HepG2 (cell line): ENCODE data around the gene FAM168A. TPM values are rescaled to one million over a fixed set of nuclear protein-coding genes. Genes with fewer than 3 reads are reported as not detected.

Experiments
- ATAC-seq: fragments of 200-7000 bp; cut with Tn5 transposase; 3 replicates; pipeline ENCODE4 v1.9.1; 2020; ENCODE audit warnings: mild to moderate bottlenecking, moderate library complexity
- BruUV-seq: library from RNA; stranded (reverse); fragments of 400-500 nt; replicated peaks from 2 replicates; lab custom pipeline; 2021; lab: Mats Ljungman, UMichigan
- CTCF ChIA-PET: fragments of 300-600 bp; formaldehyde crosslinking; extraction: SDS; loops from one replicate; lab custom pipeline; 2021; ENCODE audit warnings: low total read pairs, inconsistent platforms, low intra/inter-chr PET ratio; lab: Yijun Ruan, JAX
- POLR2A ChIA-PET: fragments of 350-600 bp; sonication (Branson Sonifier 250); formaldehyde crosslinking; loops from one replicate; lab custom pipeline; 2020; ENCODE audit warnings: antibody characterized with exemption, inconsistent platforms; lab: Yijun Ruan, JAX
- DNase-seq: peaks from one replicate; pipeline ENCODE4 v3.0.0-alpha.2; 2015; ENCODE audit warnings: low spot score
- FAIRE-seq: peaks from 3 replicates; lab custom pipeline; 2011; peaks lifted over from hg19 to GRCh38; lab: Jason Lieb, UNC
- H2AFZ ChIP-seq: one replicate; pipeline ENCODE4 v1.6.1; 2011; ENCODE audit warnings: low read length, inconsistent platforms
- H3K27ac ChIP-seq: fragments of 300-600 bp; 3 replicates; pipeline ENCODE4 v1.8.0; 2011; ENCODE audit warnings: mixed run types, mild to moderate bottlenecking, mixed read lengths, low read length, inconsistent platforms; ENCODE audit not compliant: insufficient read depth; ENCODE audit errors: extremely low read length
- H3K27me3 ChIP-seq, 2 experiments: fragments of 200-600 bp in 1 of 2; 2 replicates in 1 of 2; 3 replicates in 1 of 2; pipeline versions ENCODE4 v1.6.0 to v1.8.0; 2011; ENCODE audit warnings: low read length in 2 of 2, mild to moderate bottlenecking in 2 of 2, moderate library complexity in 2 of 2, inconsistent platforms in 1 of 2; ENCODE audit not compliant: insufficient read depth in 2 of 2, control insufficient read depth in 1 of 2
- H3K36me3 ChIP-seq, 2 experiments: fragments of 200-600 bp in 1 of 2; replicated peaks in 1 of 2; 2 replicates in 1 of 2; 3 replicates in 1 of 2; pipeline versions ENCODE4 v1.5.1 to v1.8.0; 2011; ENCODE audit warnings: low read length in 2 of 2, inconsistent platforms in 1 of 2; ENCODE audit not compliant: insufficient read depth in 2 of 2, control insufficient read depth in 1 of 2
- H3K4me1 ChIP-seq: 2 replicates; pipeline ENCODE4 v1.5.1; 2012; ENCODE audit warnings: low read length, inconsistent platforms; ENCODE audit not compliant: insufficient read depth
- H3K4me2 ChIP-seq: 2 replicates; pipeline ENCODE4 v1.6.0; 2011; ENCODE audit warnings: low read depth, low read length, inconsistent platforms
- H3K4me3 ChIP-seq, 3 experiments: fragments of 200-600 bp in 1 of 3; sonication (generic), shearing (Covaris generic) in 1 of 3; replicated peaks in 1 of 3; 2 replicates each; pipeline ENCODE4 v1.5.1; 2011 to 2016; ENCODE audit warnings: low read length in 3 of 3, inconsistent platforms in 2 of 3, low read depth in 2 of 3, mild to moderate bottlenecking in 2 of 3, control low read depth in 1 of 3, mixed read lengths in 1 of 3; ENCODE audit not compliant: insufficient read depth in 1 of 3
- H3K79me2 ChIP-seq: one replicate; pipeline ENCODE4 v1.6.1; 2011; ENCODE audit warnings: low read length, inconsistent platforms; ENCODE audit not compliant: insufficient read depth
- H3K9ac ChIP-seq: 2 replicates; pipeline ENCODE4 v1.6.0; 2011; ENCODE audit warnings: mild to moderate bottlenecking, low read depth, low read length, inconsistent platforms; ENCODE audit not compliant: insufficient read depth
- H3K9me3 ChIP-seq: 2 replicates; pipeline ENCODE4 v1.5.1; 2012; ENCODE audit warnings: mild to moderate bottlenecking, low read length
- H4K20me1 ChIP-seq: 2 replicates; pipeline ENCODE4 v1.6.0; 2011; ENCODE audit warnings: inconsistent platforms, mild to moderate bottlenecking, low read length, moderate library complexity; ENCODE audit not compliant: insufficient read depth
- CBX5 ChIP-seq: sonication (generic); formaldehyde crosslinking; IDR thresholded peaks from 2 replicates; pipeline ENCODE4 v1.4.0; 2020; ENCODE audit warnings: missing genetic modification reagents, borderline replicate concordance
- GABPB1 ChIP-seq: IDR thresholded peaks from 2 replicates; pipeline ENCODE4 v1.6.1; 2016; ENCODE audit warnings: mild to moderate bottlenecking, missing genetic modification reagents, moderate library complexity, missing compliant biosample characterization
- GRHL1 ChIP-seq: sonication (generic); formaldehyde crosslinking; conservative IDR thresholded peaks from 2 replicates; pipeline ENCODE4 v1.8.0; 2022; ENCODE audit warnings: missing genetic modification reagents
- RCOR2 ChIP-seq: IDR thresholded peaks from 2 replicates; pipeline ENCODE4 v1.6.1; 2016; ENCODE audit warnings: missing biosample characterization, missing genetic modification reagents
- SPEN ChIP-seq: sonication (generic); formaldehyde crosslinking; IDR thresholded peaks from 2 replicates; pipeline ENCODE4 v1.5.1; 2020; ENCODE audit warnings: low read depth, mild to moderate bottlenecking, missing genetic modification reagents
- TOE1 ChIP-seq: sonication (generic); formaldehyde crosslinking; IDR thresholded peaks from 2 replicates; pipeline ENCODE4 v1.4.0; 2020; ENCODE audit warnings: mild to moderate bottlenecking, missing genetic modification reagents
- TRAFD1 ChIP-seq: sonication (generic); formaldehyde crosslinking; IDR thresholded peaks from 2 replicates; pipeline ENCODE4 v1.5.1; 2020; ENCODE audit warnings: missing genetic modification reagents, mild to moderate bottlenecking, borderline replicate concordance
- ZNF790 ChIP-seq: sonication (generic); formaldehyde crosslinking; IDR thresholded peaks from 2 replicates; pipeline ENCODE4 v1.8.0; 2022; ENCODE audit warnings: missing genetic modification reagents, mild to moderate bottlenecking, borderline replicate concordance
- WGBS: methylation state at CpG from one replicate; pipeline ENCODE4 v1.1.6; 2017; ENCODE audit warnings: low lambda C conversion rate; 5-methylcytosine and 5-hydroxymethylcytosine counted together
- in situ Hi-C: cut with HindIII; loops from 2 replicates; pipeline ENCODE4 v1.10.0; 2017; ENCODE audit warnings: low pct_unique_long_range_greater_than_20kb; ENCODE audit not compliant: extremely low pct_ligation_motif_present
- intact Hi-C: fragments of 100-400 bp; cut with micrococcal nuclease; formaldehyde crosslinking; loops from one replicate; pipeline ENCODE4 v1.10.0; 2022; ENCODE audit not compliant: unreplicated experiment
- polyA plus RNA-seq, 8 experiments: library from polyadenylated mRNA; depleted of rRNA in 3 of 8; stranded (reverse) in 7 of 8; unstranded in 1 of 8; fragments of >200 nt; fragmentation: Illumina TruSeq in 4 of 8; extraction: Trizol in 4 of 8; gene quantifications; 2 replicates each; pipeline versions ENCODE4 v1.2.1 to v1.2.3, GENCODE V29; 2011 to 2016; ENCODE audit warnings: low read depth in 4 of 8, missing spikeins in 1 of 8, mixed read lengths in 1 of 8; ENCODE audit not compliant: insufficient read depth in 1 of 8
- total RNA-seq, 5 experiments: library from RNA; depleted of rRNA; stranded (reverse); fragments of >200 nt; fragmentation: Illumina TruSeq; extraction: Trizol; gene quantifications; 2 replicates each; pipeline ENCODE4 v1.2.3, GENCODE V29; 2016; ENCODE audit warnings: low read depth in 1 of 5

FAM168A gene
- total and polyA plus RNA-seq, 2 of the 13 experiments (the other 11 are each of a cell fraction or from before 2014, with no cell fraction given) = 13.9 to 15.8 TPM

GRCh38 chr11:73461964-73462363 is 135.9 kb downstream of the FAM168A start:
- in situ Hi-C loops = no loop called here
- 0 out of 2 replicates have a peak, but pooled peaks cover 18% of the 10 kb centered on the region for H3K4me1 ChIP-seq
- no peak for TF ChIP-seq ZNF790
- no peak for TF ChIP-seq GRHL1 (CRISPR knock-in tag)
- no peak for TF ChIP-seq TOE1 (CRISPR knock-in tag)
- TF ChIP-seq, all 625 proteins: peak for 0
- H3K4me2 ChIP-seq = no peak overlapping the region
- POLR2A ChIA-PET = no interaction called here
- intact Hi-C loops = no loop called here
- no peaks in the 10 kb centered on the region; a peak in 1 of 5 replicates for H3K36me3 ChIP-seq
- WGBS = 97% methylated on average over 3 of the region's 3 CpGs
- no peak overlapping the region for H3K9ac ChIP-seq
- H2AFZ ChIP-seq = no peak overlapping the region
- ATAC-seq = no peak
- H3K27me3 ChIP-seq = no peaks in the 10 kb centered on the region
- FAIRE-seq = no peak
- no peaks in the 10 kb centered on the region for H3K9me3 ChIP-seq
- CTCF ChIA-PET = no interaction called here
- BruUV-seq = no TSS peak
- no peaks in the 10 kb centered on the region for H4K20me1 ChIP-seq
- DNase-seq = no peak
- H3K4me3 ChIP-seq = no peak overlapping the region
- no peak overlapping the region for H3K27ac ChIP-seq
- H3K79me2 ChIP-seq = no peaks in the 10 kb centered on the region

- TF ChIP-seq CBX5 (CRISPR knock-in tag) (no peak), RCOR2 (CRISPR knock-in tag) (no peak), TRAFD1 (CRISPR knock-in tag) (no peak), GABPB1 (no peak), SPEN (no peak)
- H3K9ac ChIP-seq = no peak overlapping the region
- no peaks in the 10 kb centered on the region for H4K20me1 ChIP-seq
- no peak overlapping the region for H2AFZ ChIP-seq
- no peak for ATAC-seq
- in situ Hi-C loops = no loop called here
- CTCF ChIA-PET = no interaction called here
- no peaks in the 10 kb centered on the region for H3K9me3 ChIP-seq
- no peaks in the 10 kb centered on the region for H3K27me3 ChIP-seq
- BruUV-seq = no TSS peak
- WGBS = 51% methylated on average over 2 of the region's 2 CpGs
- POLR2A ChIA-PET = no interaction called here
- H3K79me2 ChIP-seq = no peaks in the 10 kb centered on the region
- intact Hi-C loops = no loop called here
- no peaks in the 10 kb centered on the region; a peak in 1 of 5 replicates for H3K36me3 ChIP-seq
- no peak overlapping the region for H3K27ac ChIP-seq
- H3K4me3 ChIP-seq = no peak overlapping the region
- no peak for FAIRE-seq
- H3K4me1 ChIP-seq = 0 out of 2 replicates have a peak, but pooled peaks cover 18% of the 10 kb centered on the region
- no peak overlapping the region for H3K4me2 ChIP-seq
- DNase-seq = no peak
These were observed 136.5 kb downstream of the FAM168A start for GRCh38 chr11:73461335-73461840.
